ENCODE data around the gene GLIPR2. TPM values are rescaled to one million over a fixed set of nuclear protein-coding genes. Genes with fewer than 3 reads are reported as not detected.
"Not testable (repeated sequence)": the region's sequence is repeated elsewhere in the genome, so short reads cannot be mapped to it uniquely, and the experiment has no call there.

Gene GLIPR2
- total RNA-seq: 33.5 and 73.1 TPM in 2 replicates

- no peak for DNase-seq (ENCODE audit: low read depth)
Measured at GRCh38 chr9:36136272-36136893, at the start of gene GLIPR2. TSS of gene GLIPR2 (plus strand) at chr9:36136733. CDS start at chr9:36136779, 46 bp downstream.

GRCh38 chr9:36087054-36087453, 49.5 kb upstream of the GLIPR2 start:
- DNase-seq (ENCODE audit: low read depth): not testable (repeated sequence)

- no peak for DNase-seq (ENCODE audit: low read depth)
Measured at GRCh38 chr9:36088020-36088419, 48.5 kb upstream of the GLIPR2 start.

GRCh38 chr9:36091026-36091953, 45.2 kb upstream of the GLIPR2 start:
- peak; percentile 76 for DNase-seq (ENCODE audit: low read depth)

GRCh38 chr9:36092014-36092413, 44.5 kb upstream of the GLIPR2 start:
- DNase-seq (ENCODE audit: low read depth): no peak

GRCh38 chr9:36092509-36093215, 43.9 kb upstream of the GLIPR2 start:
- DNase-seq (ENCODE audit: low read depth): no peak

GRCh38 chr9:36093384-36093783, 43.1 kb upstream of the GLIPR2 start:
- DNase-seq (ENCODE audit: low read depth): no peak

- DNase-seq (ENCODE audit: low read depth): no peak
Measured at GRCh38 chr9:36099718-36100117, 36.8 kb upstream of the GLIPR2 start.

- DNase-seq (ENCODE audit: low read depth): no peak
Measured at GRCh38 chr9:36100532-36100931, 36.0 kb upstream of the GLIPR2 start.

- peak; percentile 94 for DNase-seq (ENCODE audit: low read depth)
Measured at GRCh38 chr9:36101916-36102741, 34.4 kb upstream of the GLIPR2 start.

- DNase-seq (ENCODE audit: low read depth): peak; percentile 78
Measured at GRCh38 chr9:36102742-36103495, 33.6 kb upstream of the GLIPR2 start.

- no peak for DNase-seq (ENCODE audit: low read depth)
Measured at GRCh38 chr9:36109071-36109470, 27.5 kb upstream of the GLIPR2 start.

GRCh38 chr9:36110434-36110833, 26.1 kb upstream of the GLIPR2 start:
- no peak for DNase-seq (ENCODE audit: low read depth)

GRCh38 chr9:36112516-36112915, 24.0 kb upstream of the GLIPR2 start:
- DNase-seq (ENCODE audit: low read depth): no peak

GRCh38 chr9:36113999-36114398, 22.5 kb upstream of the GLIPR2 start:
- no peak for DNase-seq (ENCODE audit: low read depth)

- DNase-seq (ENCODE audit: low read depth): no peak
Measured at GRCh38 chr9:36116593-36116992, 19.9 kb upstream of the GLIPR2 start.

GRCh38 chr9:36118201-36118600, 18.3 kb upstream of the GLIPR2 start:
- DNase-seq (ENCODE audit: low read depth): no peak

GRCh38 chr9:36118706-36119105, 17.8 kb upstream of the GLIPR2 start:
- DNase-seq (ENCODE audit: low read depth): no peak

- DNase-seq (ENCODE audit: low read depth): no peak
Measured at GRCh38 chr9:36119476-36119875, 17.1 kb upstream of the GLIPR2 start.

GRCh38 chr9:36120705-36121104, 15.8 kb upstream of the GLIPR2 start:
- DNase-seq (ENCODE audit: low read depth): no peak

GRCh38 chr9:36121971-36122370, 14.6 kb upstream of the GLIPR2 start:
- DNase-seq (ENCODE audit: low read depth): no peak
